ENCODE data around the gene HOXC4.

DNA sequence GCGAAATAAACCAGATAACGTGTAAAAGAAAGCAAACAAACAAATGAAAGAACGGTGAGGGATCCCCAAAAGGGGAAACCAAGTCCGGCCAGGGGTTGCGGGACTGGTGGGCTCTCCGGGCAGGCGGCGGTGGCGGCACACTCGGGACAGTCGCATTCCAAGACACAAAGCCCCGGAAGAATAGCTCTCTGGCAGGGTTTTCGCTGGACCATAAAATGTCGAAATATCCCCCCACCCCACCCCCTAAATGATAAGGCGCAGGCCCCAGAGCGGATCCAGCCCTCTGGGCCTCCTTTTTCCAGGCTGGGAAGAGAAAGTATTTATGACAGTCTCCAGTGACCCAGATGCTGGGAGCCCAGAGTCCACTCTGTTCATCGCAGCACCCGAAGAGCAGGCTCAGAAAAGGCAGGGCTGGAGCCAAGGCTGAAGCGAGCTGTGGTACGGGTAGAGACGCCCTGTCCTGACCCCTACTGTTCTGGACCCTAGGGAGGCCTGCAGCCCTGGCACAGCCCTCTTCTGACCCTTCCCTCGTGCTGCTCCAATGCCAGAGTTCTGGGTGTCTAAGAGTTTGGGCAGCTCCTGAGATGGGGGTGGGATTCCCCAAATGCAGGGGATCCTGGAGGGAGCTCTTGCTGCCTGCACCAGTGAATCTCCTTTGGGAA lies 46.9 kb upstream of the HOXC4 start:
- TF ChIP-seq, protein P1, sequence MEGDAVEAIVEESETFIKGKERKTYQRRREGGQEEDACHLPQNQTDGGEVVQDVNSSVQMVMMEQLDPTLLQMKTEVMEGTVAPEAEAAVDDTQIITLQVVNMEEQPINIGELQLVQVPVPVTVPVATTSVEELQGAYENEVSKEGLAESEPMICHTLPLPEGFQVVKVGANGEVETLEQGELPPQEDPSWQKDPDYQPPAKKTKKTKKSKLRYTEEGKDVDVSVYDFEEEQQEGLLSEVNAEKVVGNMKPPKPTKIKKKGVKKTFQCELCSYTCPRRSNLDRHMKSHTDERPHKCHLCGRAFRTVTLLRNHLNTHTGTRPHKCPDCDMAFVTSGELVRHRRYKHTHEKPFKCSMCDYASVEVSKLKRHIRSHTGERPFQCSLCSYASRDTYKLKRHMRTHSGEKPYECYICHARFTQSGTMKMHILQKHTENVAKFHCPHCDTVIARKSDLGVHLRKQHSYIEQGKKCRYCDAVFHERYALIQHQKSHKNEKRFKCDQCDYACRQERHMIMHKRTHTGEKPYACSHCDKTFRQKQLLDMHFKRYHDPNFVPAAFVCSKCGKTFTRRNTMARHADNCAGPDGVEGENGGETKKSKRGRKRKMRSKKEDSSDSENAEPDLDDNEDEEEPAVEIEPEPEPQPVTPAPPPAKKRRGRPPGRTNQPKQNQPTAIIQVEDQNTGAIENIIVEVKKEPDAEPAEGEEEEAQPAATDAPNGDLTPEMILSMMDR (IDR thresholded peaks at IDR 0.05): no peak
- no peak for TF ChIP-seq POLR2A (IDR thresholded peaks at IDR 0.05)
